H9 (cell line): Measurements from ENCODE around the gene UNC5C. TPM values are rescaled to one million over a fixed set of nuclear protein-coding genes. Genes with fewer than 3 reads are reported as not detected.

Experiments
- DNase-seq: peaks from one replicate; pipeline ENCODE4 v3.0.0-alpha.2; 2017
- H2AFZ ChIP-seq: one replicate; pipeline ENCODE4 v1.6.1; 2013; ENCODE audit warnings: mild to moderate bottlenecking, low read length, control low read depth, moderate library complexity
- H2AK5ac ChIP-seq: 2 replicates; pipeline ENCODE4 v1.6.1; 2013; ENCODE audit warnings: low read length, control low read depth, mixed read lengths; ENCODE audit not compliant: insufficient read length
- H2BK120ac ChIP-seq: one replicate; pipeline ENCODE4 v1.6.1; 2013; ENCODE audit warnings: low read depth, mild to moderate bottlenecking, low read length, control low read depth, inconsistent platforms; ENCODE audit not compliant: poor library complexity, severe bottlenecking
- H2BK12ac ChIP-seq: 2 replicates; pipeline ENCODE4 v1.6.1; 2013; ENCODE audit warnings: low read length, control low read depth, mixed read lengths, low read depth; ENCODE audit not compliant: insufficient read length
- H2BK15ac ChIP-seq: 2 replicates; pipeline ENCODE4 v1.6.1; 2013; ENCODE audit warnings: low read depth, low read length, control low read depth
- H2BK20ac ChIP-seq: one replicate; pipeline ENCODE4 v1.6.1; 2013; ENCODE audit warnings: low read depth, mild to moderate bottlenecking, low read length, control low read depth, inconsistent platforms; ENCODE audit not compliant: poor library complexity, severe bottlenecking
- H2BK5ac ChIP-seq: 2 replicates; pipeline ENCODE4 v1.6.1; 2013; ENCODE audit warnings: low read length, control low read depth, mixed read lengths; ENCODE audit not compliant: insufficient read length
- H3K14ac ChIP-seq: 2 replicates; pipeline ENCODE4 v1.6.1; 2013; ENCODE audit warnings: low read length, control low read depth; ENCODE audit not compliant: insufficient read depth
- H3K18ac ChIP-seq: 2 replicates; pipeline ENCODE4 v1.6.1; 2013; ENCODE audit warnings: low read depth, mild to moderate bottlenecking, mixed read lengths, low read length, control low read depth; ENCODE audit not compliant: insufficient read length
- H3K23ac ChIP-seq: 2 replicates; pipeline ENCODE4 v1.6.1; 2013; ENCODE audit warnings: low read length, control low read depth, mixed read lengths, low read depth; ENCODE audit not compliant: insufficient read length
- H3K23me2 ChIP-seq: 2 replicates; pipeline ENCODE4 v1.6.1; 2013; ENCODE audit warnings: low read depth, mild to moderate bottlenecking, mixed read lengths, low read length, control low read depth; ENCODE audit not compliant: insufficient read length, poor library complexity, severe bottlenecking
- H3K27ac ChIP-seq: 2 replicates; pipeline ENCODE4 v1.5.1; 2013; ENCODE audit warnings: low read length, control low read depth, mixed read lengths, low read depth; ENCODE audit not compliant: insufficient read length
- H3K27me3 ChIP-seq: 2 replicates; pipeline ENCODE4 v1.6.1; 2013; ENCODE audit warnings: low read length, control low read depth, inconsistent platforms; ENCODE audit not compliant: insufficient read depth
- H3K4ac ChIP-seq: 2 replicates; pipeline ENCODE4 v1.6.1; 2013; ENCODE audit warnings: low read depth, mild to moderate bottlenecking, control low read depth, inconsistent platforms, low read length, moderate library complexity
- H3K4me1 ChIP-seq: 2 replicates; pipeline ENCODE4 v1.6.1; 2013; ENCODE audit warnings: low read length, control low read depth, inconsistent platforms; ENCODE audit not compliant: insufficient read depth
- H3K4me2 ChIP-seq: 2 replicates; pipeline ENCODE4 v1.6.1; 2013; ENCODE audit warnings: low read length, control low read depth, mixed read lengths; ENCODE audit not compliant: insufficient read length, insufficient read depth
- H3K56ac ChIP-seq: 2 replicates; pipeline ENCODE4 v1.6.1; 2013; ENCODE audit warnings: low read depth, mild to moderate bottlenecking, mixed read lengths, low read length, control low read depth; ENCODE audit not compliant: insufficient read length
- H3K79me1 ChIP-seq: 2 replicates; pipeline ENCODE4 v1.6.1; 2013; ENCODE audit warnings: low read depth, mild to moderate bottlenecking, moderate library complexity, low read length, control low read depth, inconsistent platforms; ENCODE audit not compliant: insufficient read depth, poor library complexity, severe bottlenecking
- H3K79me2 ChIP-seq: 2 replicates; pipeline ENCODE4 v1.6.1; 2013; ENCODE audit warnings: low read length, control low read depth, inconsistent platforms; ENCODE audit not compliant: insufficient read depth
- H3K9ac ChIP-seq: 2 replicates; pipeline ENCODE4 v1.6.1; 2013; ENCODE audit warnings: low read length, control low read depth, mixed read lengths; ENCODE audit not compliant: insufficient read length; ENCODE audit errors: extremely low read depth
- H3K9me3 ChIP-seq: one replicate; pipeline ENCODE4 v1.6.1; 2013; ENCODE audit warnings: low read depth, low read length, inconsistent platforms; ENCODE audit not compliant: control insufficient read depth
- H3T11ph ChIP-seq: one replicate; pipeline ENCODE4 v1.6.1; 2013; ENCODE audit warnings: mild to moderate bottlenecking, low read length, control low read depth, inconsistent platforms
- H4K20me1 ChIP-seq: one replicate; pipeline ENCODE4 v1.6.1; 2013; ENCODE audit not compliant: control insufficient read depth, insufficient read length, insufficient read depth
- H4K5ac ChIP-seq: 2 replicates; pipeline ENCODE4 v1.6.1; 2013; ENCODE audit warnings: low read depth, mild to moderate bottlenecking, mixed read lengths, low read length, control low read depth; ENCODE audit not compliant: insufficient read length
- H4K8ac ChIP-seq: replicated peaks from 2 replicates; pipeline ENCODE4 v1.6.1; 2013; ENCODE audit warnings: low read length, control low read depth, mixed read lengths, low read depth; ENCODE audit not compliant: insufficient read length
- H4K91ac ChIP-seq: 2 replicates; pipeline ENCODE4 v1.6.1; 2013; ENCODE audit warnings: low read depth, mild to moderate bottlenecking, moderate library complexity, mixed read lengths, low read length, control low read depth; ENCODE audit not compliant: insufficient read length
- H3K27ac Mint-ChIP-seq, 3 experiments: 2 replicates in 2 of 3; 3 replicates in 1 of 3; pipeline ENCODE4 v1.8.0; 2020 to 2021; ENCODE audit warnings: mixed read lengths in 3 of 3, mild to moderate bottlenecking in 1 of 3, moderate library complexity in 1 of 3
- H3K27me3 Mint-ChIP-seq: 2 replicates; pipeline ENCODE4 v1.8.0; 2021; ENCODE audit warnings: low read depth, mild to moderate bottlenecking, moderate library complexity, mixed read lengths
- H3K36me3 Mint-ChIP-seq, 3 experiments: 2 replicates in 2 of 3; 3 replicates in 1 of 3; pipeline ENCODE4 v1.8.0; 2020 to 2021; ENCODE audit warnings: low read depth in 3 of 3, mixed read lengths in 3 of 3; ENCODE audit not compliant: insufficient read depth in 1 of 3
- H3K4me1 Mint-ChIP-seq, 2 experiments: 2 replicates each; pipeline ENCODE4 v1.8.0; 2020; ENCODE audit warnings: mixed read lengths in 2 of 2
- H3K4me3 Mint-ChIP-seq, 2 experiments: 2 replicates in 1 of 2; 3 replicates in 1 of 2; pipeline ENCODE4 v1.8.0; 2020 to 2021; ENCODE audit warnings: mild to moderate bottlenecking in 2 of 2, mixed read lengths in 2 of 2, moderate library complexity in 1 of 2
- H3K9me3 Mint-ChIP-seq, 2 experiments: 2 replicates in 1 of 2; 3 replicates in 1 of 2; pipeline ENCODE4 v1.8.0; 2020; ENCODE audit warnings: mild to moderate bottlenecking in 2 of 2, mixed read lengths in 2 of 2, moderate library complexity in 1 of 2
- WGBS: extraction: QIAGEN DNeasy Blood & Tissue Kit; methylation state at CpG from one replicate; pipeline ENCODE4 v1.1.7; 2013; ENCODE audit warnings: missing lambda C conversion rate, low lambda C conversion rate, mixed read lengths; ENCODE audit not compliant: insufficient read length; ENCODE audit errors: extremely low coverage; 5-methylcytosine and 5-hydroxymethylcytosine counted together
- total RNA-seq: library from RNA; stranded (reverse); gene quantifications from 2 replicates; pipeline ENCODE4 v1.2.1, GENCODE V29; 2021
- TF ChIP-seq, protein P1 (sequence below): fragments of 200-600 bp; sonication (generic); conservative IDR thresholded peaks from 3 replicates; pipeline ENCODE4 v1.8.0; 2021; ENCODE audit warnings: antibody characterized with exemption, mild to moderate bottlenecking

Gene UNC5C
- total RNA-seq, 1 experiment from 2014 or later = not detected

DNA sequence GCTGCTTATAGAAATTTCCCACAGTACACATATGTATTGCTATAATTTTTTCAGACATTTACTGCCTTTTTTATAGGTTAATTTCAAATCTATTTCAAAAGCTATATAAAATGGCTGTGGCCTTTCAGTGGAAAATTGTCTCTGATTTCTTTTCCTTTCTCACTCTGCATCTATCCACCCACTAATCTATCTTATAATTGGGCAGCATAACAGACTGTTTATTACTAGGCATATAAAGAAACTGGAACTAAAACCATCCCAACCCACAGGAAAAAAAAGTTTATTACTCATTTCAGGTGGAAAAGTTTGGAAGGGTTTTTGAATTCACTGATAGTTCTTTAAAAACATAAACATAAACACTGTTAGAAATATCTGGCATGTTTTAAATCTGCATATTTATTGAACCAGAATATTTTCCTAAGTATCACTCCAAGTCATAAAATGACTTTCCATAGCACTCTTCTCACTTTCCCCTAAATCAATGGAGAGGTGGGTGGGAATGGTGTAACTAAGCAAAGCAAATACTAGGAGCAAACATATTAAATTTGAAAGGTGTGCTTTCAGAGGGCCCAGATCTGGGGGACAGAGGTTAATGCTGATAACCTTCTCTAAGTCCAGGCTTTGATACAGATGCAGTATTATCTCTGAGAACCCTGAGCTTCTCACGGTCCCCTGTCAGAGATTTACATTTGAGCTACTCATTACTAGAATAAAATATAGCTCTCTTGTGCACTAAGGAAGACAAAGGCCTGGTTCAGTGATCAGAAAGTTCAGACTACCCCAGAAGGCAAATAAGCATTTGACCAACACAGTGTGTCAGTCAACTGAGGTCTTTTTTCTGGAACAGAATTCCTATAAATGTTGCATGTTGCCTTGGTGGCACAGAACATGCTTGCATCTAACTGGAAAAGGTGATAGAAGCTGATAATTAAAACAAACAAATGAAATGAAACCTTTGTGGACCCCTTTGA is 328.3 kb downstream of the UNC5C start:
- Histone ChIP-seq H3K23ac (no peak overlapping the region), H2BK5ac (no peak overlapping the region), H3K79me1 (no peaks in the 10 kb centered on the region), H2AK5ac (no peak overlapping the region), H2BK20ac (no peak overlapping the region), H3K27ac (no peak overlapping the region), H3K27me3 (no peaks in the 10 kb centered on the region), H2BK12ac (no peak overlapping the region), H3K23me2 (no peaks in the 10 kb centered on the region), H3K4me1 (no peaks in the 10 kb centered on the region), H3K4ac (no peak overlapping the region), H4K8ac (no peak overlapping the region), H3T11ph (no peak overlapping the region), H2BK15ac (no peak overlapping the region), H3K18ac (no peak overlapping the region), H2BK120ac (no peak overlapping the region), H3K4me2 (no peak overlapping the region), H4K5ac (no peak overlapping the region), H3K9me3 (no peaks in the 10 kb centered on the region), H4K20me1 (no peaks in the 10 kb centered on the region), H2AFZ (no peak overlapping the region), H3K56ac (no peak overlapping the region), H3K14ac (no peak overlapping the region), H4K91ac (no peak overlapping the region), H3K79me2 (no peaks in the 10 kb centered on the region), H3K9ac (no peak overlapping the region)
- Mint-ChIP-seq H3K27me3 (no peaks in the 10 kb centered on the region), H3K4me1 (no peaks in the 10 kb centered on the region), H3K9me3 (no peaks in the 10 kb centered on the region), H3K27ac (no peak overlapping the region), H3K4me3 (no peak overlapping the region), H3K36me3 (no peaks in the 10 kb centered on the region)
- WGBS = no CpG with 5 or more reads among the region's 1 CpG
- TF ChIP-seq, protein P1, sequence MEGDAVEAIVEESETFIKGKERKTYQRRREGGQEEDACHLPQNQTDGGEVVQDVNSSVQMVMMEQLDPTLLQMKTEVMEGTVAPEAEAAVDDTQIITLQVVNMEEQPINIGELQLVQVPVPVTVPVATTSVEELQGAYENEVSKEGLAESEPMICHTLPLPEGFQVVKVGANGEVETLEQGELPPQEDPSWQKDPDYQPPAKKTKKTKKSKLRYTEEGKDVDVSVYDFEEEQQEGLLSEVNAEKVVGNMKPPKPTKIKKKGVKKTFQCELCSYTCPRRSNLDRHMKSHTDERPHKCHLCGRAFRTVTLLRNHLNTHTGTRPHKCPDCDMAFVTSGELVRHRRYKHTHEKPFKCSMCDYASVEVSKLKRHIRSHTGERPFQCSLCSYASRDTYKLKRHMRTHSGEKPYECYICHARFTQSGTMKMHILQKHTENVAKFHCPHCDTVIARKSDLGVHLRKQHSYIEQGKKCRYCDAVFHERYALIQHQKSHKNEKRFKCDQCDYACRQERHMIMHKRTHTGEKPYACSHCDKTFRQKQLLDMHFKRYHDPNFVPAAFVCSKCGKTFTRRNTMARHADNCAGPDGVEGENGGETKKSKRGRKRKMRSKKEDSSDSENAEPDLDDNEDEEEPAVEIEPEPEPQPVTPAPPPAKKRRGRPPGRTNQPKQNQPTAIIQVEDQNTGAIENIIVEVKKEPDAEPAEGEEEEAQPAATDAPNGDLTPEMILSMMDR = no peak
- DNase-seq = no peak
